RWPE2 (cell line): ENCODE measurements around the gene NRBF2.
"Not testable (repeated sequence)": the region's sequence is repeated elsewhere in the genome, so short reads cannot be mapped to it uniquely, and the experiment has no call there.

ENCODE experiments used
- ATAC-seq: fragments of 200-7000 bp; cut with Tn5 transposase; 3 replicates; pipeline ENCODE4 v1.9.1; 2021; ENCODE audit warnings: low read depth
- DNase-seq: peaks from one replicate; pipeline ENCODE4 v3.0.0-alpha.2; 2020; ENCODE audit warnings: low spot score
- H3K27ac ChIP-seq: fragments of 450-650 bp; 2 replicates; pipeline ENCODE4 v1.5.1; 2017; ENCODE audit warnings: mild to moderate bottlenecking; ENCODE audit not compliant: poor library complexity, severe bottlenecking
- H3K27me3 ChIP-seq: fragments of 250-450 bp; sonication (Bioruptor Pico); 2 replicates; pipeline ENCODE4 v1.5.1; 2021; ENCODE audit warnings: mild to moderate bottlenecking, moderate library complexity; ENCODE audit not compliant: insufficient read depth, poor library complexity, severe bottlenecking
- H3K36me3 ChIP-seq: fragments of 250-450 bp; sonication (Bioruptor Pico); 2 replicates; pipeline ENCODE4 v1.5.1; 2020; ENCODE audit warnings: low read depth, mild to moderate bottlenecking, moderate library complexity
- H3K4me1 ChIP-seq: fragments of 250-450 bp; sonication (Bioruptor Pico); 2 replicates; pipeline ENCODE4 v1.5.1; 2021; ENCODE audit warnings: mild to moderate bottlenecking, moderate library complexity; ENCODE audit not compliant: insufficient read depth, poor library complexity, severe bottlenecking
- H3K4me3 ChIP-seq: fragments of 250-450 bp; sonication (Bioruptor Pico); 2 replicates; pipeline ENCODE4 v1.5.1; 2021; ENCODE audit warnings: mild to moderate bottlenecking, moderate library complexity; ENCODE audit not compliant: severe bottlenecking
- H3K9me3 ChIP-seq: fragments of 250-450 bp; sonication (Bioruptor Pico); 2 replicates; pipeline ENCODE4 v1.5.1; 2021; ENCODE audit warnings: mild to moderate bottlenecking, moderate library complexity; ENCODE audit not compliant: severe bottlenecking
- TF ChIP-seq, protein P1 (sequence below): fragments of 450-650 bp; IDR thresholded peaks from one replicate; pipeline ENCODE4 v1.5.1; 2017; ENCODE audit warnings: mild to moderate bottlenecking, moderate library complexity; ENCODE audit not compliant: poor library complexity, severe bottlenecking

NRBF2 gene

DNA sequence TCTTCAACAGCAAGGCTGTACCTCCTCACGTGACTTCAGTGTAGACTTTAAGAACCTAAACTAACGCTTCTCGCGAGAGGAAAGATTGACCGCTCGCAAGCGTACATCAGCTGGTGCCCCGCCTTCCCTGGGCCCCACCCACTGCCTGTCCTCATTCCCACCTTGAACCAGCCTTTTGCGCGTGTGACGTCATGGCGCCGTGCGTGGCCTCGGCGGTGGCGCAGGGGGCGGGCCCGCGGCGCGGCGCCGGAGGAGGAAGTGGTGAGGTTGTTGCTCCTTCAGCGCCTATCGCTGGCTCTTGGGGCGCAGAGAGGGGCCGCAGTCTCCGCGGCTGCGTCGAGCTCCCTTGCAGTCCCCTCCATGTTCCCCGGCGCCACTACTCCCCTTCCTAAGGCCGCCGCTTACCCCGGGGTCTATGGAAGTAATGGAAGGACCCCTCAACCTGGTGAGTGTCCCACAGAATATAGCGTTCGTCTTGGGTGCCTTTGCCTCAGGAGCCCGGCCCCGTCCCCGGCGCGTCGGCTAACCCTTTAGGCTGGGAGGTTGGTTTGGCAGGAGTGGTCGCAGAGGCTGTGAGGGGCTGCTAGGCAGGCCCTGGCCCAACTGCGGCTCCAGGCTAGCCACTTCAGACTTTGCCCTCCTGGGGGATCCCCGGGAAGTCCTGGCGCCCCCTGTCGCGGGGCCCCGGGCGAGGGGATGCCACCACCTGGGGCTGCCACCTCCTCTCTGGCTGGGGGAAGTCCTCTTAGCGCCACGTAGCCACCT lies at the start of gene NRBF2:
Gene NRBF2 (plus strand): TSS at position 273 of the 765 bp plus-strand sequence. CDS start 143 bp downstream, at position 416.
- Histone ChIP-seq H3K9me3 (no peaks in the 10 kb centered on the region), H3K27ac (peak within 1 kb of the TSS; percentile 67), H3K27me3 (no peaks in the 10 kb centered on the region), H3K4me3 (peak within 1 kb of the TSS; percentile 74), H3K4me1 (peaks cover 8% of the 10 kb centered on the region), H3K36me3 (peaks cover 19% of the 10 kb centered on the region)
- peak; percentile 95 for ATAC-seq
- peak; percentile 98 for DNase-seq
- TF ChIP-seq, protein P1, sequence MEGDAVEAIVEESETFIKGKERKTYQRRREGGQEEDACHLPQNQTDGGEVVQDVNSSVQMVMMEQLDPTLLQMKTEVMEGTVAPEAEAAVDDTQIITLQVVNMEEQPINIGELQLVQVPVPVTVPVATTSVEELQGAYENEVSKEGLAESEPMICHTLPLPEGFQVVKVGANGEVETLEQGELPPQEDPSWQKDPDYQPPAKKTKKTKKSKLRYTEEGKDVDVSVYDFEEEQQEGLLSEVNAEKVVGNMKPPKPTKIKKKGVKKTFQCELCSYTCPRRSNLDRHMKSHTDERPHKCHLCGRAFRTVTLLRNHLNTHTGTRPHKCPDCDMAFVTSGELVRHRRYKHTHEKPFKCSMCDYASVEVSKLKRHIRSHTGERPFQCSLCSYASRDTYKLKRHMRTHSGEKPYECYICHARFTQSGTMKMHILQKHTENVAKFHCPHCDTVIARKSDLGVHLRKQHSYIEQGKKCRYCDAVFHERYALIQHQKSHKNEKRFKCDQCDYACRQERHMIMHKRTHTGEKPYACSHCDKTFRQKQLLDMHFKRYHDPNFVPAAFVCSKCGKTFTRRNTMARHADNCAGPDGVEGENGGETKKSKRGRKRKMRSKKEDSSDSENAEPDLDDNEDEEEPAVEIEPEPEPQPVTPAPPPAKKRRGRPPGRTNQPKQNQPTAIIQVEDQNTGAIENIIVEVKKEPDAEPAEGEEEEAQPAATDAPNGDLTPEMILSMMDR = peak; percentile 33

DNA sequence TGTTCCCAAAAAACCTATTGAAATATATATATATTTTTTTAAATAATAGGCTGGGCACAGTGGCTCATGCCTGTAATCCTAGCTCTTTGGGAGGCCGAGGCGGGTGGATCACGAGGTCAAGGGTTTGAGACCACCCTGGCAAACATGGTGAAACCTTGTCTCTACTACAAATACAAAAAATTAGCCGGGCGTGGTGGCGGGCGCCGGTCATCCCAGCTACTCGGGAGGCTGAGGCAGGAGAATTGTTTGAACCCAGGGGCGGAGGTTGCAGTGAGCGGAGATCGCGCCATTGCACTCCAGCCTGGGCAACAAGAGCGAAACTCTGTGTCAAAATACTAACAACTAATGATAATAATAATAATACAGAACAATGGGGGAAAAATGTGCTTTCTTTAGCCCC lies 49.7 kb upstream of the NRBF2 start:
- ATAC-seq, H3K27me3 ChIP-seq, H3K9me3 ChIP-seq, H3K36me3 ChIP-seq, H3K27ac ChIP-seq, H3K4me1 ChIP-seq, H3K4me3 ChIP-seq, DNase-seq: not testable (repeated sequence)

DNA sequence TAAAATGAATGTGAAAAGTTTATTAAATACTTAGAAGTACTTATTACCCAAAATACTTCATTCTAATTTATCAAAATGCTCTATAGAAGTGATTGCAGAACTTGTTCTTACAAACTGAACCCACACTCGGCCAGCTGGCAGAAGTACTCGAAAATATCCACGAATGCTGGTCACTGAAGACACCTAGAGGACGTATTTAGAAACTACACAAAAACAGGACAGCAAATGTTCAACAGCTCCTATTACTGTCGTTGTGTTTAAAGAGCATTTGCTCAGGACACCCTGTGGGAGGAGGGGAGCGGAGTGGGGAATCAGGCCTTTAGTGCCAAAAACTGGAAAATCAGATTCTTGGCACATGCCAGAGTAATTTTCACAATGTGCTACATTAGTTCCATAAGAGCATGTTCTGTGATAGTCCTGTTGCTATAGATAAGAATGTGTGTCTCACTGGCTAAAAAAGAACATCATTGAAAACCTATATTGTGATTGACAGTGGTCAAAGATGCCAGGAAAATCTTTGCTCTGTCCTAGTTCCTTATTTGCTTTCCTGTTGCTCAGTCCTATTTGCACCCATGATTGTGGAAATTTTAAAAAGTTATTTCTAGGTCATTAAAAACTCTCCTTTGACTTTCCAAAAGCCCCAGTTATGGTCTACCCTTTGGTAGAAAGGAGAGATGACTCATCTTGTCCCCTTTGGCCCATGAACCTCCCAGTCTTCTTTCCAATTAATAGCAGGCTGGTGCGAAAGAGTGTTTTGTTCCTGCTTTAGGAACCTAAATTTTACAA lies 49.0 kb upstream of the NRBF2 start:
- TF ChIP-seq, protein P1 = peak; percentile 81
- ATAC-seq = peak; percentile 78
- no peak overlapping the region for H3K4me3 ChIP-seq
- H3K9me3 ChIP-seq = no peaks in the 10 kb centered on the region
- H3K36me3 ChIP-seq = no peaks in the 10 kb centered on the region
- no peaks in the 10 kb centered on the region for H3K4me1 ChIP-seq
- DNase-seq = no peak
- no peak overlapping the region for H3K27ac ChIP-seq
- no peaks in the 10 kb centered on the region for H3K27me3 ChIP-seq

DNA sequence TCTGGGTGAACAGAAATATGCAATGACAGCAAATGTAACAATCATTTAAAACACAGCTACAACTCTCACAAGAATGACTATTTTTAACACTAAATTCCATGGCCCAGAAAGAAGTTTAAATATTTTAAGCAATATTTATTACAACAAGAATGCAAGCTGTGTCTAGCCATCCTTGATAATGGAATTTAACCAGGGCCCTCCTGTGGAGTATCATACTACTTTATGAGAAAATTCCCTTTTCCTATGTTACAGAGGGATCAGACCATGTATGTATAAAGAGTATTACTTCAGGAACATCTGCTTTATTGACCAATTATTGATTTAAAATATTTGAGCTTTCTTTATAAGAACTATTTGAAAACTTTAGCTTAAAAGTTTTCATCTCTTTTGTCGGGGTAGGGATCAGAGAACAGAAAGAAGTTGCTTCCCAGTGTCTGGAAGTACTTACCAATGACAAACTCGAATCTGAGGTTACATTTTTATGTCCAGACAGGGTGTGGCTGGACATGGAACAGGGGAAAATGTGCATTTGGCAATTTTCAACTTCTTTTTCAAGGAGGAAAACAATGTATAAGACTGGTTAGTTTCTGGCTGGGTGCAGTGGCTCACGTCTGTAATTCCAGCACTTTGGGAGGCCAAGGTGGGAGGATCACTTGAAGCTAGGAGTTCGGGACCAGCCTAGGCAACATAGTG lies 48.3 kb upstream of the NRBF2 start:
- Histone ChIP-seq H3K4me3 (no peak overlapping the region), H3K36me3 (no peaks in the 10 kb centered on the region), H3K4me1 (no peaks in the 10 kb centered on the region), H3K27me3 (no peaks in the 10 kb centered on the region), H3K9me3 (no peaks in the 10 kb centered on the region), H3K27ac (no peak overlapping the region)
- TF ChIP-seq, protein P1 = no peak
- no peak for ATAC-seq
- DNase-seq = no peak

DNA sequence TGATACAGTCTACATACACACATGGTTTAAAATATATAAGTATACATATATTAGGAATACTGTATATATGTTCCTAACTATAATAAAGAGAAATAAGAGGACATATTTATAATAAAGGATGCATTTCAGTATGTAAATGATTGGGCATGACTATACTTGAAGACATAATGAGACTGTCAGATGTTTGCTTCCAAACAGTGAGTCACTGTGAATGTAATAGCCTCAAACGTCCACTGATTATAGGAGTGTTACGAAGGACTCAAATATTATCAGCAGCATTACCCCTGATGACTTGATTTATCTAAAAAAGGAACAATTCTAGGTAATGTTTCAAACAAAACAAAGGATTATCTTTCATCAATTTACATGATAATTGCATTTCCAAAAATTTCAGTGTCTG lies 39.9 kb upstream of the NRBF2 start:
- H3K27me3 ChIP-seq = no peaks in the 10 kb centered on the region
- H3K4me3 ChIP-seq = no peak overlapping the region
- ATAC-seq (peak; percentile 88), DNase-seq (no peak)
- peaks cover 10% of the 10 kb centered on the region for H3K4me1 ChIP-seq
- TF ChIP-seq, protein P1 = no peak
- no peaks in the 10 kb centered on the region for H3K9me3 ChIP-seq
- no peak overlapping the region for H3K27ac ChIP-seq
- no peaks in the 10 kb centered on the region for H3K36me3 ChIP-seq
